SK-N-MC (cell line): ENCODE data around the gene ZNF655.

Experiments
- EZH2 ChIP-seq: fragments of 200-600 bp; sonication (generic); IDR thresholded peaks from one replicate; pipeline ENCODE4 v1.6.1; 2017; ENCODE audit warnings: antibody characterized with exemption
- FOXP2 ChIP-seq: optimal IDR thresholded peaks from 2 replicates; pipeline ENCODE3; 2011; ENCODE audit warnings: mild to moderate bottlenecking, moderate library complexity; ENCODE audit not compliant: insufficient read depth; ENCODE audit errors: extremely low read length, control extremely low read depth
- POLR2AphosphoS5 ChIP-seq: IDR thresholded peaks from 2 replicates; pipeline ENCODE4 v1.6.1; 2012; ENCODE audit warnings: mild to moderate bottlenecking, low read depth, low read length, borderline replicate concordance

DNA sequence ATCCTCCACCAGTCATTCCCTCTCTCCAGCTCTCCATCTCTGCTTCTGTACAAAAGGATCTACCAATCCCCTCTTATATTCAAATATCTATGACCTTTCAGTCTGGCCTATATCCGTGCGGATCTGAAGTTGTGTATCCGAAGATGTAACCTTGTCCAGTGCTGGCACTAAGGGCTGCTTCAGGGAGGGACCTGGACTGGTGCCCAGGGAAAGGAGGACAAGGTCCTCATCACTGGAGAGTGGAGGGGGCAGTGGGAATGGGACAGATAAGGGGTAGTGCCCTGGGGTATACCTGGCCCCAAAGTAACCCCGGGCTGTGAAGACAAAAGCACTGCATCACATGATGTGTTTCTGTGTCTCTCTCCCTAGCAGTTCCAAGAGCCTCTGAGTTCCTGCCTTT, 41.4 kb downstream of the ZNF655 start:
- TF ChIP-seq EZH2, result no peak
- no peak for TF ChIP-seq POLR2AphosphoS5
- TF ChIP-seq FOXP2, result no peak
